Astrocyte (in vitro differentiated cells and primary cell): ENCODE data around the gene SDR39U1. TPM values are rescaled to one million over a fixed set of nuclear protein-coding genes. Genes with fewer than 3 reads are reported as not detected.
A peak's percentile ranks its signal among the peaks of the same experiment; 100 is the strongest.

ENCODE experiments used
- DNase-seq: peaks from one replicate; pipeline ENCODE4 v3.0.0-alpha.2; 2010; ENCODE audit warnings: low read depth
- FAIRE-seq: peaks from 2 replicates; lab custom pipeline; 2011; peaks lifted over from hg19 to GRCh38; lab: Jason Lieb, UNC
- H2AFZ ChIP-seq: 2 replicates; pipeline ENCODE4 v1.6.0; 2012; ENCODE audit warnings: low read depth, low read length, inconsistent platforms
- H3K27ac ChIP-seq: 2 replicates; pipeline ENCODE4 v1.5.1; 2011; ENCODE audit warnings: low read depth, low read length, inconsistent platforms
- H3K27me3 ChIP-seq: 2 replicates; pipeline ENCODE4 v1.6.0; 2011; ENCODE audit warnings: low read length, inconsistent platforms; ENCODE audit not compliant: insufficient read depth
- H3K36me3 ChIP-seq: 2 replicates; pipeline ENCODE4 v1.5.1; 2011; ENCODE audit warnings: low read length, inconsistent platforms; ENCODE audit not compliant: insufficient read depth
- H3K4me1 ChIP-seq: 2 replicates; pipeline ENCODE4 v1.5.1; 2011; ENCODE audit warnings: low read length, inconsistent platforms; ENCODE audit not compliant: insufficient read depth
- H3K4me2 ChIP-seq: 2 replicates; pipeline ENCODE4 v1.6.0; 2012; ENCODE audit warnings: low read length, inconsistent platforms
- H3K4me3 ChIP-seq: 2 replicates; pipeline ENCODE4 v1.5.1; 2011; ENCODE audit warnings: low read depth, mild to moderate bottlenecking, low read length, inconsistent platforms; ENCODE audit not compliant: insufficient read depth
- H3K79me2 ChIP-seq: 2 replicates; pipeline ENCODE4 v1.6.0; 2012; ENCODE audit warnings: mild to moderate bottlenecking, low read length, inconsistent platforms; ENCODE audit not compliant: insufficient read depth
- H3K9ac ChIP-seq: 2 replicates; pipeline ENCODE4 v1.6.0; 2012; ENCODE audit warnings: mild to moderate bottlenecking, low read length, inconsistent platforms
- H3K9me3 ChIP-seq: 2 replicates; pipeline ENCODE4 v1.5.1; 2012; ENCODE audit warnings: low read depth, mild to moderate bottlenecking, low read length, inconsistent platforms; ENCODE audit not compliant: insufficient read depth
- H4K20me1 ChIP-seq: 2 replicates; pipeline ENCODE4 v1.6.0; 2012; ENCODE audit warnings: low read length, inconsistent platforms; ENCODE audit not compliant: insufficient read depth
- H3K27ac Mint-ChIP-seq: one replicate; pipeline ENCODE4 v1.8.0; 2021; ENCODE audit warnings: mild to moderate bottlenecking, mixed read lengths; ENCODE audit not compliant: unreplicated experiment
- H3K27me3 Mint-ChIP-seq: one replicate; pipeline ENCODE4 v1.8.0; 2021; ENCODE audit warnings: low read depth, mixed read lengths; ENCODE audit not compliant: unreplicated experiment
- H3K36me3 Mint-ChIP-seq: one replicate; pipeline ENCODE4 v1.8.0; 2021; ENCODE audit warnings: low read depth, mixed read lengths; ENCODE audit not compliant: unreplicated experiment
- H3K4me1 Mint-ChIP-seq: one replicate; pipeline ENCODE4 v1.8.0; 2021; ENCODE audit warnings: low read depth, mixed read lengths; ENCODE audit not compliant: unreplicated experiment
- H3K4me3 Mint-ChIP-seq: one replicate; pipeline ENCODE4 v1.8.0; 2021; ENCODE audit warnings: mild to moderate bottlenecking, moderate library complexity, mixed read lengths; ENCODE audit not compliant: unreplicated experiment
- H3K9me3 Mint-ChIP-seq: one replicate; pipeline ENCODE4 v1.8.0; 2021; ENCODE audit warnings: mild to moderate bottlenecking, mixed read lengths; ENCODE audit not compliant: unreplicated experiment
- EZH2 ChIP-seq: IDR thresholded peaks from 2 replicates; pipeline ENCODE4 v1.6.1; 2012; ENCODE audit warnings: mild to moderate bottlenecking, low read length, inconsistent platforms; ENCODE audit not compliant: insufficient read depth
- total RNA-seq: library from RNA; stranded (reverse); gene quantifications from 2 replicates; pipeline ENCODE4 v1.2.1, GENCODE V29; 2021
- TF ChIP-seq, protein P1 (sequence below): IDR thresholded peaks from 2 replicates; pipeline ENCODE4 v1.5.1; 2011; ENCODE audit warnings: low read depth, mild to moderate bottlenecking, inconsistent platforms, low read length, moderate library complexity; ENCODE audit not compliant: insufficient read depth

SDR39U1 gene
- total RNA-seq, 1 donor from 2014 or later: 28.1 TPM

- FAIRE-seq: no peak
- no peaks in the 10 kb centered on the region for H3K79me2 ChIP-seq
- Mint-ChIP-seq H3K4me3 (no peak overlapping the region), H3K9me3 (no peaks in the 10 kb centered on the region), H3K27me3 (no peaks in the 10 kb centered on the region), H3K27ac (no peak overlapping the region), H3K36me3 (no peaks in the 10 kb centered on the region), H3K4me1 (peaks cover 23% of the 10 kb centered on the region)
- H3K4me2 ChIP-seq: no peak overlapping the region
- H3K36me3 ChIP-seq: no peaks in the 10 kb centered on the region
- no peak for DNase-seq
- H2AFZ ChIP-seq: no peak overlapping the region
- peaks cover 4% of the 10 kb centered on the region for H3K4me1 ChIP-seq
- H3K9me3 ChIP-seq: no peaks in the 10 kb centered on the region
- H3K4me3 ChIP-seq: no peak overlapping the region
- H3K27me3 ChIP-seq: no peaks in the 10 kb centered on the region
- H3K27ac ChIP-seq: no peak overlapping the region
- H3K9ac ChIP-seq: no peak overlapping the region
- H4K20me1 ChIP-seq: no peaks in the 10 kb centered on the region
- TF ChIP-seq, protein P1, sequence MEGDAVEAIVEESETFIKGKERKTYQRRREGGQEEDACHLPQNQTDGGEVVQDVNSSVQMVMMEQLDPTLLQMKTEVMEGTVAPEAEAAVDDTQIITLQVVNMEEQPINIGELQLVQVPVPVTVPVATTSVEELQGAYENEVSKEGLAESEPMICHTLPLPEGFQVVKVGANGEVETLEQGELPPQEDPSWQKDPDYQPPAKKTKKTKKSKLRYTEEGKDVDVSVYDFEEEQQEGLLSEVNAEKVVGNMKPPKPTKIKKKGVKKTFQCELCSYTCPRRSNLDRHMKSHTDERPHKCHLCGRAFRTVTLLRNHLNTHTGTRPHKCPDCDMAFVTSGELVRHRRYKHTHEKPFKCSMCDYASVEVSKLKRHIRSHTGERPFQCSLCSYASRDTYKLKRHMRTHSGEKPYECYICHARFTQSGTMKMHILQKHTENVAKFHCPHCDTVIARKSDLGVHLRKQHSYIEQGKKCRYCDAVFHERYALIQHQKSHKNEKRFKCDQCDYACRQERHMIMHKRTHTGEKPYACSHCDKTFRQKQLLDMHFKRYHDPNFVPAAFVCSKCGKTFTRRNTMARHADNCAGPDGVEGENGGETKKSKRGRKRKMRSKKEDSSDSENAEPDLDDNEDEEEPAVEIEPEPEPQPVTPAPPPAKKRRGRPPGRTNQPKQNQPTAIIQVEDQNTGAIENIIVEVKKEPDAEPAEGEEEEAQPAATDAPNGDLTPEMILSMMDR: no peak
- no peak for TF ChIP-seq EZH2
Measured at GRCh38 chr14:24394275-24394674, 48.3 kb downstream of the SDR39U1 start.

DNA sequence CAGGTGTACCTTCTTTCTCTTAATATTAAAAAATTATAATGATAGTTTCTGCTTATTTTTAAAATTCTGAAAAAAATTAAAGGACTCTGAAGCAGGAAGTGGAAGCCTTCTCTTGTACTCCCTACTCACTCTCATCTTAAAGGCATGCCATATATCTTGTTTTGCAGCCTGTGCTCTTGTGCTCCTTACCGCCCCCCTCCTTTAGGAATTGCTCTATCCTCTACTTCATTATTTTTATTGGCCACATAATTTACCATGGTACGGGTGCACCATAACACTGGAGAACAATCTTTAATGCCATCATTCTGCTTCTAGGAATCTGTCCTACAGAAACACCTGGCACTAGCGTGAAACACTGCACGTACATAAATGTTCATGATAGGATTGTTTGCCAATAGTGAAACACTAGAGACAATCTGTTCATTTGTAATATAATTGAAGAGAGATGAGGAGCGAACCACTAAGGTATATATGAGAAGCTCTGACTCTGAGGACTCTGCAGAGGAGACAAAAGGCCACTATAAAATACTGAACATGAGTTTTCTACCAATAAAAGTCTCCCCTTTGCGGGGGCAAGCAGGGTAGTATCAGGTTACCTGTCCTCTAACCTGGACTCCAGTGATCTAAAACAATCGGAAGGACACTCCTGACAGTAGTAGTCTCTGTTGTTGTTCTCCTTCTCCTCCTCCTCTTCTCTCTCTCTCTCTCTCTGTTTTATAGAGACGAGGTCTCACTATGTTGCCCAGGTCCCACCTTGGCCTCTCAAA, 50.1 kb downstream of the SDR39U1 start:
- H3K9ac ChIP-seq: no peak overlapping the region
- H3K4me1 Mint-ChIP-seq: peaks cover 23% of the 10 kb centered on the region

More for the DNA sequence above, 50.1 kb downstream of the SDR39U1 start:
- Histone ChIP-seq H3K4me2 (peak overlapping the region; percentile 53), H3K27ac (peak overlapping the region; percentile 26), H2AFZ (no peak overlapping the region), H3K36me3 (no peaks in the 10 kb centered on the region), H3K4me3 (no peak overlapping the region), H3K79me2 (no peaks in the 10 kb centered on the region), H3K9me3 (no peaks in the 10 kb centered on the region), H3K27me3 (no peaks in the 10 kb centered on the region), H3K4me1 (peaks cover 4% of the 10 kb centered on the region), H4K20me1 (no peaks in the 10 kb centered on the region)
- DNase-seq (peak; percentile 46), FAIRE-seq (no peak)
- peak overlapping the region; percentile 31 for H3K4me3 Mint-ChIP-seq
- H3K27me3 Mint-ChIP-seq: no peaks in the 10 kb centered on the region
- H3K27ac Mint-ChIP-seq: no peak overlapping the region
- H3K9me3 Mint-ChIP-seq: no peaks in the 10 kb centered on the region
- TF ChIP-seq, protein P1: peak; percentile 24
- no peak for TF ChIP-seq EZH2
- no peaks in the 10 kb centered on the region for H3K36me3 Mint-ChIP-seq
